CD4-positive, alpha-beta T cell treated with Interleukin-17A for 4 hours (primary cell): ENCODE data around the gene RMND1.
"Not testable (repeated sequence)": the region's sequence is repeated elsewhere in the genome, so short reads cannot be mapped to it uniquely, and the experiment has no call there.

Experiments used
- DNase-seq: peaks from one replicate; pipeline ENCODE4 v3.0.0-alpha.2; 2020; ENCODE audit warnings: mixed read lengths

The RMND1 gene

GRCh38 chr6:151451950-151452749 is at the start of gene RMND1:
Gene RMND1 (minus strand): TSS chr6:151452126. CDS start chr6:151445811, 6,315 bp downstream.
- peak; percentile 100 for DNase-seq

- no peak for DNase-seq
These were observed 47.6 kb upstream of the RMND1 start for GRCh38 chr6:151499551-151499950.

- DNase-seq = no peak
These were observed 46.4 kb upstream of the RMND1 start for GRCh38 chr6:151498327-151498726.

- DNase-seq = no peak
These were observed 46.0 kb upstream of the RMND1 start for GRCh38 chr6:151497905-151498304.

- DNase-seq = no peak
These were observed 43.5 kb upstream of the RMND1 start for GRCh38 chr6:151495380-151495779.

GRCh38 chr6:151494936-151495320 is 43.0 kb upstream of the RMND1 start:
- DNase-seq = no peak

GRCh38 chr6:151494235-151494935 is 42.5 kb upstream of the RMND1 start:
- DNase-seq = no peak

- DNase-seq = no peak
These were observed 41.9 kb upstream of the RMND1 start, which contains the start of gene CCDC170 for GRCh38 chr6:151493804-151494234. Gene CCDC170 (plus strand): TSS chr6:151494017. CDS start chr6:151494129, 112 bp downstream.

GRCh38 chr6:151493161-151493803 is 41.4 kb upstream of the RMND1 start:
- no peak for DNase-seq

- no peak for DNase-seq
These were observed 39.1 kb upstream of the RMND1 start for GRCh38 chr6:151490996-151491395.

GRCh38 chr6:151488226-151488625 is 36.3 kb upstream of the RMND1 start:
- no peak for DNase-seq

GRCh38 chr6:151483994-151484393 is 32.1 kb upstream of the RMND1 start:
- no peak for DNase-seq

GRCh38 chr6:151482290-151482689 is 30.4 kb upstream of the RMND1 start:
- DNase-seq = no peak

- DNase-seq = no peak
These were observed 29.9 kb upstream of the RMND1 start for GRCh38 chr6:151481786-151482185.

GRCh38 chr6:151478670-151479069 is 26.7 kb upstream of the RMND1 start:
- DNase-seq = no peak

- no peak for DNase-seq
These were observed 25.8 kb upstream of the RMND1 start for GRCh38 chr6:151477726-151478125.

GRCh38 chr6:151475653-151476523 is 24.0 kb upstream of the RMND1 start:
- peak; percentile 75 for DNase-seq

GRCh38 chr6:151464702-151465101 is 12.8 kb upstream of the RMND1 start:
- DNase-seq = no peak

GRCh38 chr6:151461673-151462072 is 9.7 kb upstream of the RMND1 start:
- no peak for DNase-seq

GRCh38 chr6:151455751-151456398 is 3.9 kb upstream of the RMND1 start:
- DNase-seq = not testable (repeated sequence)

GRCh38 chr6:151452750-151453427 is 963 bp upstream of the RMND1 start:
- DNase-seq = no peak
